HG03432 (cell line): ENCODE results near the gene KCNMB2.

ENCODE experiments used
- ATAC-seq: cut with Tn5 transposase; IDR thresholded peaks from one replicate; pipeline ENCODE4 v1.9.1; 2021; ENCODE audit warnings: mild to moderate bottlenecking, moderate library complexity; ENCODE audit not compliant: unreplicated experiment

The KCNMB2 gene

GRCh38 chr3:178802259-178802658 is 266.0 kb downstream of the KCNMB2 start:
- ATAC-seq, result no peak

GRCh38 chr3:178802993-178803693 is 266.9 kb downstream of the KCNMB2 start:
- no peak for ATAC-seq

GRCh38 chr3:178804606-178805005 is 268.4 kb downstream of the KCNMB2 start:
- no peak for ATAC-seq

- ATAC-seq, result no peak
Observed at GRCh38 chr3:178805741-178806140, 269.5 kb downstream of the KCNMB2 start.

- ATAC-seq, result no peak
Observed at GRCh38 chr3:178806651-178807050, 270.4 kb downstream of the KCNMB2 start.

GRCh38 chr3:178807694-178808093 is 271.5 kb downstream of the KCNMB2 start:
- no peak for ATAC-seq

GRCh38 chr3:178808748-178809147 is 272.5 kb downstream of the KCNMB2 start:
- ATAC-seq, result no peak

- ATAC-seq, result no peak
Observed at GRCh38 chr3:178810181-178810580, 273.9 kb downstream of the KCNMB2 start.

GRCh38 chr3:178822722-178823121 is 286.5 kb downstream of the KCNMB2 start:
- no peak for ATAC-seq

- ATAC-seq, result no peak
Observed at GRCh38 chr3:178823150-178823549, 286.9 kb downstream of the KCNMB2 start.

- ATAC-seq, result no peak
Observed at GRCh38 chr3:178823591-178824246, 287.5 kb downstream of the KCNMB2 start.

GRCh38 chr3:178826435-178827123 is 290.3 kb downstream of the KCNMB2 start:
- ATAC-seq, result peak; percentile 75

- ATAC-seq, result no peak
Observed at GRCh38 chr3:178827285-178827856, 291.1 kb downstream of the KCNMB2 start.

- ATAC-seq, result no peak
Observed at GRCh38 chr3:178833695-178834094, 297.5 kb downstream of the KCNMB2 start.

- ATAC-seq, result no peak
Observed at GRCh38 chr3:178835033-178835432, 298.8 kb downstream of the KCNMB2 start.

- no peak for ATAC-seq
Observed at GRCh38 chr3:178837512-178837911, 301.3 kb downstream of the KCNMB2 start.

GRCh38 chr3:178840586-178840985 is 304.4 kb downstream of the KCNMB2 start:
- ATAC-seq, result no peak

- no peak for ATAC-seq
Observed at GRCh38 chr3:178841011-178841410, 304.8 kb downstream of the KCNMB2 start.

- ATAC-seq, result no peak
Observed at GRCh38 chr3:178844916-178845315, 308.7 kb downstream of the KCNMB2 start.

GRCh38 chr3:178845420-178846118 is 309.3 kb downstream of the KCNMB2 start:
- ATAC-seq, result no peak

GRCh38 chr3:178847190-178847589 is 311.0 kb downstream of the KCNMB2 start:
- no peak for ATAC-seq
